Colon (tissue), 2 donors: ENCODE measurements around the gene RNGTT.
"Not testable (repeated sequence)": the region's sequence is repeated elsewhere in the genome, so short reads cannot be mapped to it uniquely, and the experiment has no call there.

ENCODE experiments used
- FAIRE-seq: peaks from 2 replicates; lab custom pipeline; 2012; peaks lifted over from hg19 to GRCh38; lab: Jason Lieb, UNC
- donor health status: control.
- donor health status: control.

Gene RNGTT

GRCh38 chr6:88807622-88808021 is 155.8 kb downstream of the RNGTT start:
- FAIRE-seq: no peak

- FAIRE-seq: no peak
Observed at GRCh38 chr6:88806728-88807127, 156.7 kb downstream of the RNGTT start.

DNA sequence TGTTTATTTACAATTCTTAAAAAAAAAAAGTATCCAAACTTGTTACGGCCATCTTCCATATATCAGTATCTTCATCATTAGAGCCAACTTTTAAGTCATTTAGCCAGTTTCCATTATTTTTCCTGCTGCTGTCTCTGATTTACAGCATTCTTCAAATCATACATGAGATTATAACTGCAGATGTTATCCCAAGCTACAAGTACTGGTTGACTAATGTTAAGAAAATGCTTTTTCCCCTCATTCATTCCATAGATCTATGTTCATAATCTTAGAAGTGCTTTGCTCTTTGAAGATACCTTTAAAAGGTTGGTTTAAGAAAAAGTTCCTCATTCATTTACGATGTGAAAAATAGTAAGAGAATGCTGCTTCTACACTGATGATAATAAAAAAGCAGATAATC is 158.7 kb downstream of the RNGTT start:
- FAIRE-seq: no peak

- no peak for FAIRE-seq
Observed at GRCh38 chr6:88785478-88785877, 177.9 kb downstream of the RNGTT start.

DNA sequence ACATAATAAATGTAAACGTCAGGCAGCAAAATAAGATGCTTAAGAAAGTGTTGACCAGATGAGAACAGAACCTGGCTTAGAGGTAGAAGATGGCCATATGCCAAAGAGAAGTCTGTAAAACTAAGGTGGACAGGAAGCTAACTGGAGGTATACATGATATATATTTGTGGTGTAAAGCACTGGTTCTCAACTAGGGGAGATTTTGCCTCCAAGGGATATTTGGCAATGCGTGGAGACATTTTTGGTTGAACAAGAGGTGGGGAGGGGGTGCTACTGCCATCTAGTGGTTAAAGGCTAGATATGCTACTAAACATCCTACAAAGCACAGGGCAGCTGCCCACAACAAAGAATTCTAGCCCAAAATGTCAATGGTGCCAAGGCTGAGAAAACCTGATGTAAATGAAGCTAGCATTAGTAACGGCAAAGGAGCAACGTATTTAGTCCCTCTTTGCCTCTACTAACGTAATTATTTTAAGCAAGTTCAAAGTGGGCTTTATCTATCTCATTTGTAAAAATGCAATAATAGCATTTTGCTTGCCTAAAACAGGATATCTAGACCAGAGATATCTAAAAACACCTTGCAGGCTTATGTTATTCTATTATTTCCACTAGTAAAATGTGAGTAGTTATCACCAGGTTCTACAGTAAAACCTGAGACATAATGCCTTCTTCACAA is 182.6 kb downstream of the RNGTT start:
- no peak for FAIRE-seq

- no peak for FAIRE-seq
Observed at GRCh38 chr6:88775866-88776571, 187.4 kb downstream of the RNGTT start.

DNA sequence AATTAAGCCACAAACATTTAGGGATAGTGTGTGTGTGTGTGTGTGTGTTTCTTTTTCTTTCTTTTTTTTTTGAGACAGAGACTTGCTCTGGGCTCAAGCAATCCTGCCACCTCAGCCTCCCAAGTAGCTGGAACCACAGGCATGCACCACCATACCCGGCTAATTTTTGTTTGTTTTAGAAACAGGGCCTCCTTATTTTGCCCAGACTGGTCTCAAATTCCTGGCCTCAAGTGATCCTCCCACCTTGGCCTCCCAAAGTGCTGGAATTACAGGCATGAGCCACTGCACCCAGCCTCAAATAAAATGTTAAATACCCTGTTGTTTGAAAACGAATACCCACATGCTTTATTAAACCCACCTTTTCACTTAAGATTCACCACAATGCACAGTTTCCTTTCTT is 195.3 kb downstream of the RNGTT start:
- not testable (repeated sequence) for FAIRE-seq

- no peak for FAIRE-seq
Observed at GRCh38 chr6:88764081-88764480, 199.3 kb downstream of the RNGTT start.

- no peak for FAIRE-seq
Observed at GRCh38 chr6:88763160-88763559, 200.3 kb downstream of the RNGTT start.

GRCh38 chr6:88761237-88762031 is 202.0 kb downstream of the RNGTT start:
- no peak for FAIRE-seq

GRCh38 chr6:88760091-88760490 is 203.3 kb downstream of the RNGTT start:
- no peak for FAIRE-seq

DNA sequence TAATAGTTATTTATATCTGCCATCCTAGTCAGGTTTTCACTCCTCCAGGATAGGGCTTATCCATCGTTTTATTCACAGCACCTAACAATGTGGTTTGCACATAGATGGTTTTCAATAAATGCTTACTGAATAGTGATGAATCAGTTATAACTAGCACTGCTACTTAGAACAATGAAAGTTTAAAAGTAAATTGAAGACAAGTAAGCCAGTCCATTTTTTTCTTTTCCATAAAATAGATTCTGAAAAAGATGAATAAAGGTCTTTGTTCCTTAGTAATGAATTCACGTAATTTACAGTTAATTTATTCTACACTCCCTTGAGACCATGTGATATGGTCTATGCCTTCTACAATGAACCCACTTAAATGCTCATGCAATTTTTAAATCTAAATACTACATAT is 212.5 kb downstream of the RNGTT start:
- no peak for FAIRE-seq

GRCh38 chr6:88749849-88750248 is 213.6 kb downstream of the RNGTT start:
- FAIRE-seq: no peak

DNA sequence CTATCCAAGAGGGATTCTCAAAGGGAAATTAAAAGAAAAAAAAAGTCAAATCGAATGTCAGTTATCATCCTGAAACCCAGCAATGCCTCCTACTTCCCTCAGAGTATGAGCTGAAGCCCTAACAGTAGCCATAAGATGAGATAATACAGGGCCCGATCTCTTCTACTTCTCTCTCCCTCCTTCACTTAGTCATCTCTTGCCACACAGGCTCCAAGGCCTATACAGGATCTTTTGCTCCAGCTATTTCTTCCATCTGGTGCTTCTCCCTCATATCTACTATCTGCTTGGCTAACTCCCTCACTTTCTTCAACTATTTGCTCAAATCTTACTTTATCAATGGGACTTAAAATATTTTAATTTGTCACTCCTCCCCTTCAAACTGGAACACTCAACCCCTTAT is 215.3 kb downstream of the RNGTT start:
- FAIRE-seq: no peak

DNA sequence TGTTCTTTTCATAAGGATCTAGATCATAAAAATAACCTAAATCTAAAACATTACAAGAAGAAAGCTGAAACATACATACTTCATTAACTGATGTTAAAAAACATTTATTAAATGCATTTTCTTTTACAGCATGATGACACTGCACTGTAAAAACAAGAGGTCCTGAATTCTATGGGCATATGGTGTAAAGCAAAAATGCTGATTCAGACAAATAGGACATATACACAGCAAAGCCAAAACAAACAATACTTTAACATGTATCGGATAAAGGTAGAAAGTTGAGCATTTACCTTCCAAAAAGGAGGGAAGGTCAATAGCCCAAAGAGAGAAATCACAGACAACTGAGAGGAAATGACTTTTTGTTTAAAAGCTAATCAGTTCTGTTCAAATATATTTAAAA is 221.5 kb downstream of the RNGTT start:
- no peak for FAIRE-seq

- no peak for FAIRE-seq
Observed at GRCh38 chr6:88741071-88741470, 222.3 kb downstream of the RNGTT start.

DNA sequence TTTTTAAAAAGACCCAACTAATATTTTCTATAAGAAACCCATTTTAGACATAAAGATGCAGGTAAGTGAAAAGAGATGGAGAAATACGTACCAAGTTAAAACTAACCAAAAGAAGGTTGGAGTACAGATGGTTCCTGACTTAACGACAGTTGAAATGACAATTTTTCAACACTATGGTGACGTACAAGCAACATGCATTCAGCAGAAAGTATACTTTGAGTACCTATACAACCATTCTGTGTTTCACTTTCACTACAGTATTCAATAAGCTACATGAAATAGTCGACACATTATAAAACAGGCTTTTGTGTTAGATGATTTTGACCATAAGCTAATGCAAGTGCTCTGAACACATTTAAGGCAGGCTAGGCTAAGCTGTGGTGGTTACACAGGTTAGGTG is 228.9 kb downstream of the RNGTT start:
- FAIRE-seq: no peak

- no peak for FAIRE-seq
Observed at GRCh38 chr6:88730611-88731011, 232.8 kb downstream of the RNGTT start.

DNA sequence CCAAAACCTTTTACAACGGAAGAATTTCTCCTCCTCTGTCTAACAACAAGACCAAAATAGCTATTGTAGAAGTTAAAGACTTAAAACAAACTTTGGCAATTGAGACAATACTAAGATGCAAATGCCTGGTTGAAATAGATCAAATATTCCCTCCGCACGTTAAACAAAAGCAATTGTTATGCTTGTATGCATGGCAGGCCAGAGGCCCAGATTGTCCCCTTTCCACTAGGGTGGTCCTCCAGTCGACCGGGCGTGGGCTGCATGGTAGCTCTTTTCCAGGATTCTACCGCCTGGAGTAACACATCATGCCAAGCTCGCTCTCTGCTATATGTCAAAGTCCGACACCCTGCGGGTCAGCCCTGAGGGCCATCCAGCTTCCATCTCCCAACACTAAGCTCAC is 234.7 kb downstream of the RNGTT start:
- no peak for FAIRE-seq

DNA sequence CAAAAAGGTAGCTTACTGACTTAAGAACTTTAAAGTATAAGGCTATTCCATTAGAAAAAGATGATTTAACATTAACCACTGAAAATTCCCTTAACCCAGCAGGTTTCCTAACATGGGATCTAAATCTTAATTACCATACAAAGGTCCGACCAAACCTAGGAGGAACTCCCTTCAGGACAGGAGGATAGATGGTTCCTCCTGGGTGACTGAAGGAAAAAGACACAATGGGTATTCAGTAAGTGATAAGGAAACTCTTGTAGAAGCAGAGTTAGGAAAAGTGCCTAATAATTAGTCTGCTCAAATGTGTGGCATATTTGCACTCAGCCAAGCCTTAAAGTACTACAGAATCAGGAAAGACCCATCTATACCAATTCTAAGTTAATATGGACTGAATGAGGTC is 237.0 kb downstream of the RNGTT start:
- not testable (repeated sequence) for FAIRE-seq

- FAIRE-seq: no peak
Observed at GRCh38 chr6:88725111-88725975, 238.1 kb downstream of the RNGTT start.

- no peak for FAIRE-seq
Observed at GRCh38 chr6:88722686-88723085, 240.7 kb downstream of the RNGTT start.
